ENCODE data around the gene RELL2.

RELL2 gene

GRCh38 chr5:141618804-141619554 lies 17.8 kb upstream of the RELL2 start, which contains the start of gene DIAPH1:
Gene DIAPH1, minus strand, starts transcription at chr5:141619000. Its CDS starts 86 bp downstream, at chr5:141618914.
- H3K9ac ChIP-seq (ENCODE audit: low read depth, low read length) = peak within 1 kb of the TSS; percentile 77
- no peaks in the 10 kb centered on the region for H3K27me3 ChIP-seq (ENCODE audit: control insufficient read depth, insufficient read depth, low read length)
- peaks cover 38% of the 10 kb centered on the region for H3K4me1 ChIP-seq (ENCODE audit: control insufficient read depth, insufficient read depth, low read length)
- peak within 1 kb of the TSS; percentile 77 for H3K4me3 ChIP-seq (ENCODE audit: low read depth, low read length)
- H3K27ac ChIP-seq (ENCODE audit: low read depth, low read length) = peak within 1 kb of the TSS; percentile 87
- H3K36me3 ChIP-seq (ENCODE audit: control insufficient read depth, insufficient read depth, low read length) = peaks cover 46% of the 10 kb centered on the region
- no peaks in the 10 kb centered on the region for H3K9me3 ChIP-seq (ENCODE audit: control insufficient read depth, insufficient read depth, low read length)

- H3K27ac ChIP-seq (ENCODE audit: low read depth, low read length) = peak overlapping the region; percentile 66
These were observed 13.6 kb upstream of the RELL2 start for GRCh38 chr5:141623186-141623585.

GRCh38 chr5:141623611-141624010 lies 13.2 kb upstream of the RELL2 start:
- Histone ChIP-seq H3K9ac (ENCODE audit: low read depth, low read length) (no peak overlapping the region), H3K4me1 (ENCODE audit: control insufficient read depth, insufficient read depth, low read length) (peaks cover 12% of the 10 kb centered on the region), H3K27me3 (ENCODE audit: control insufficient read depth, insufficient read depth, low read length) (no peaks in the 10 kb centered on the region), H3K9me3 (ENCODE audit: control insufficient read depth, insufficient read depth, low read length) (no peaks in the 10 kb centered on the region), H3K4me3 (ENCODE audit: low read depth, low read length) (no peak overlapping the region), H3K36me3 (ENCODE audit: control insufficient read depth, insufficient read depth, low read length) (peaks cover 84% of the 10 kb centered on the region), H3K27ac (ENCODE audit: low read depth, low read length) (peak overlapping the region; percentile 66)

More at GRCh38 chr5:141623186-141623585, 13.6 kb upstream of the RELL2 start:
- no peak overlapping the region for H3K9ac ChIP-seq (ENCODE audit: low read depth, low read length)
- no peak overlapping the region for H3K4me3 ChIP-seq (ENCODE audit: low read depth, low read length)
- H3K27me3 ChIP-seq (ENCODE audit: control insufficient read depth, insufficient read depth, low read length) = no peaks in the 10 kb centered on the region
- H3K4me1 ChIP-seq (ENCODE audit: control insufficient read depth, insufficient read depth, low read length) = peaks cover 12% of the 10 kb centered on the region
- no peaks in the 10 kb centered on the region for H3K9me3 ChIP-seq (ENCODE audit: control insufficient read depth, insufficient read depth, low read length)
- peaks cover 80% of the 10 kb centered on the region for H3K36me3 ChIP-seq (ENCODE audit: control insufficient read depth, insufficient read depth, low read length)

GRCh38 chr5:141628175-141628788 lies 8.5 kb upstream of the RELL2 start:
- Histone ChIP-seq H3K27ac (ENCODE audit: low read depth, low read length) (no peak overlapping the region), H3K4me3 (ENCODE audit: low read depth, low read length) (no peak overlapping the region), H3K4me1 (ENCODE audit: control insufficient read depth, insufficient read depth, low read length) (peaks cover 8% of the 10 kb centered on the region), H3K36me3 (ENCODE audit: control insufficient read depth, insufficient read depth, low read length) (peaks cover 86% of the 10 kb centered on the region), H3K27me3 (ENCODE audit: control insufficient read depth, insufficient read depth, low read length) (no peaks in the 10 kb centered on the region), H3K9ac (ENCODE audit: low read depth, low read length) (no peak overlapping the region), H3K9me3 (ENCODE audit: control insufficient read depth, insufficient read depth, low read length) (no peaks in the 10 kb centered on the region)

- H3K27me3 ChIP-seq (ENCODE audit: control insufficient read depth, insufficient read depth, low read length) = no peaks in the 10 kb centered on the region
- H3K36me3 ChIP-seq (ENCODE audit: control insufficient read depth, insufficient read depth, low read length) = peaks cover 74% of the 10 kb centered on the region
- no peak overlapping the region for H3K9ac ChIP-seq (ENCODE audit: low read depth, low read length)
- H3K9me3 ChIP-seq (ENCODE audit: control insufficient read depth, insufficient read depth, low read length) = no peaks in the 10 kb centered on the region
- no peak overlapping the region for H3K27ac ChIP-seq (ENCODE audit: low read depth, low read length)
- H3K4me3 ChIP-seq (ENCODE audit: low read depth, low read length) = no peak overlapping the region
- H3K4me1 ChIP-seq (ENCODE audit: control insufficient read depth, insufficient read depth, low read length) = 0 out of 2 replicates have a peak, but pooled peaks cover under 1% of the 10 kb centered on the region
These were observed 6.1 kb upstream of the RELL2 start for GRCh38 chr5:141630570-141631140.

GRCh38 chr5:141632650-141633049 lies 4.1 kb upstream of the RELL2 start:
- Histone ChIP-seq H3K9me3 (ENCODE audit: control insufficient read depth, insufficient read depth, low read length) (no peaks in the 10 kb centered on the region), H3K9ac (ENCODE audit: low read depth, low read length) (no peak overlapping the region), H3K4me3 (ENCODE audit: low read depth, low read length) (no peak overlapping the region), H3K27me3 (ENCODE audit: control insufficient read depth, insufficient read depth, low read length) (no peaks in the 10 kb centered on the region), H3K36me3 (ENCODE audit: control insufficient read depth, insufficient read depth, low read length) (peaks cover 55% of the 10 kb centered on the region), H3K27ac (ENCODE audit: low read depth, low read length) (no peak overlapping the region), H3K4me1 (ENCODE audit: control insufficient read depth, insufficient read depth, low read length) (0 out of 2 replicates have a peak, but pooled peaks cover 5% of the 10 kb centered on the region)

- H3K9me3 ChIP-seq (ENCODE audit: control insufficient read depth, insufficient read depth, low read length) = no peaks in the 10 kb centered on the region
- no peak overlapping the region for H3K4me3 ChIP-seq (ENCODE audit: low read depth, low read length)
- H3K4me1 ChIP-seq (ENCODE audit: control insufficient read depth, insufficient read depth, low read length) = peaks cover 12% of the 10 kb centered on the region
- no peaks in the 10 kb centered on the region for H3K27me3 ChIP-seq (ENCODE audit: control insufficient read depth, insufficient read depth, low read length)
- no peak overlapping the region for H3K27ac ChIP-seq (ENCODE audit: low read depth, low read length)
- no peak overlapping the region for H3K9ac ChIP-seq (ENCODE audit: low read depth, low read length)
- peaks cover 45% of the 10 kb centered on the region for H3K36me3 ChIP-seq (ENCODE audit: control insufficient read depth, insufficient read depth, low read length)
These were observed 2.8 kb upstream of the RELL2 start for GRCh38 chr5:141633871-141634561.

- no peak overlapping the region for H3K4me3 ChIP-seq (ENCODE audit: low read depth, low read length)
These were observed 2.1 kb upstream of the RELL2 start for GRCh38 chr5:141634720-141635119.

GRCh38 chr5:141635646-141636045 lies 1.2 kb upstream of the RELL2 start:
- H3K36me3 ChIP-seq (ENCODE audit: control insufficient read depth, insufficient read depth, low read length) = peaks cover 34% of the 10 kb centered on the region
- no peaks in the 10 kb centered on the region for H3K9me3 ChIP-seq (ENCODE audit: control insufficient read depth, insufficient read depth, low read length)
- no peak overlapping the region for H3K27ac ChIP-seq (ENCODE audit: low read depth, low read length)
- H3K27me3 ChIP-seq (ENCODE audit: control insufficient read depth, insufficient read depth, low read length) = no peaks in the 10 kb centered on the region
- no peak overlapping the region for H3K9ac ChIP-seq (ENCODE audit: low read depth, low read length)
- peak overlapping the region; percentile 92 for H3K4me3 ChIP-seq (ENCODE audit: low read depth, low read length)
- H3K4me1 ChIP-seq (ENCODE audit: control insufficient read depth, insufficient read depth, low read length) = peaks cover 12% of the 10 kb centered on the region

More at GRCh38 chr5:141634720-141635119, 2.1 kb upstream of the RELL2 start:
- Histone ChIP-seq H3K27ac (ENCODE audit: low read depth, low read length) (no peak overlapping the region), H3K27me3 (ENCODE audit: control insufficient read depth, insufficient read depth, low read length) (no peaks in the 10 kb centered on the region), H3K4me1 (ENCODE audit: control insufficient read depth, insufficient read depth, low read length) (peaks cover 12% of the 10 kb centered on the region), H3K36me3 (ENCODE audit: control insufficient read depth, insufficient read depth, low read length) (peaks cover 38% of the 10 kb centered on the region), H3K9me3 (ENCODE audit: control insufficient read depth, insufficient read depth, low read length) (no peaks in the 10 kb centered on the region), H3K9ac (ENCODE audit: low read depth, low read length) (no peak overlapping the region)

GRCh38 chr5:141636106-141636412 lies 738 bp upstream of the RELL2 start:
- H3K4me3 ChIP-seq (ENCODE audit: low read depth, low read length) = peak overlapping the region; percentile 92
- H3K9me3 ChIP-seq (ENCODE audit: control insufficient read depth, insufficient read depth, low read length) = no peaks in the 10 kb centered on the region
- peaks cover 32% of the 10 kb centered on the region for H3K36me3 ChIP-seq (ENCODE audit: control insufficient read depth, insufficient read depth, low read length)
- no peak overlapping the region for H3K27ac ChIP-seq (ENCODE audit: low read depth, low read length)
- H3K27me3 ChIP-seq (ENCODE audit: control insufficient read depth, insufficient read depth, low read length) = no peaks in the 10 kb centered on the region
- H3K9ac ChIP-seq (ENCODE audit: low read depth, low read length) = peak overlapping the region; percentile 39; the same call in 1 of the 2 replicates
- peaks cover 12% of the 10 kb centered on the region for H3K4me1 ChIP-seq (ENCODE audit: control insufficient read depth, insufficient read depth, low read length)
